Lower leg skin (tissue), 4 donors: ENCODE results near the gene ADSS1. TPM values are rescaled to one million over a fixed set of nuclear protein-coding genes. Genes with fewer than 3 reads are reported as not detected.

ENCODE experiments used
- DNase-seq, 2 donors: peaks; one replicate each; pipeline ENCODE4 v3.0.0-alpha.2; 2019; ENCODE audit warnings: low spot score in 2 of 2
- H3K4me3 ChIP-seq: fragments of 200-600 bp; sonication (generic); 2 replicates; pipeline ENCODE4 v1.5.1; 2017; ENCODE audit warnings: mild to moderate bottlenecking, low read depth; ENCODE audit not compliant: poor library complexity, severe bottlenecking
- POLR2A ChIP-seq, 2 donors: fragments of 450-650 bp; IDR thresholded peaks; one replicate each; pipeline ENCODE4 v1.6.1; 2016 to 2017; ENCODE audit warnings: antibody characterized with exemption in 2 of 2, mild to moderate bottlenecking in 1 of 2, moderate library complexity in 1 of 2
- WGBS, 2 donors: methylation state at CpG; one replicate each; pipeline ENCODE4 v1.1.5; 2018; 5-methylcytosine and 5-hydroxymethylcytosine counted together
- intact Hi-C: fragments of 100-400 bp; cut with DNase I; formaldehyde crosslinking; loops from one replicate; pipeline ENCODE4 v1.15.0; 2023; ENCODE audit warnings: low total_unique reads
- total RNA-seq, 4 donors: library from RNA; depleted of rRNA; stranded (reverse); fragments of >200 nt; gene quantifications; one replicate each; pipeline ENCODE4 v1.1.0, GENCODE V29; 2016
- TF ChIP-seq, protein P1 (sequence below), 3 donors: fragments of 450-650 bp; IDR thresholded peaks; one replicate each; pipeline ENCODE4 v1.5.1; 2016; ENCODE audit warnings: antibody characterized with exemption in 3 of 3, mild to moderate bottlenecking in 3 of 3, moderate library complexity in 2 of 3

ADSS1 gene
- total RNA-seq, 4 donors from 2014 or later: 5.5 to 8.7 (median 7.2) TPM

DNA sequence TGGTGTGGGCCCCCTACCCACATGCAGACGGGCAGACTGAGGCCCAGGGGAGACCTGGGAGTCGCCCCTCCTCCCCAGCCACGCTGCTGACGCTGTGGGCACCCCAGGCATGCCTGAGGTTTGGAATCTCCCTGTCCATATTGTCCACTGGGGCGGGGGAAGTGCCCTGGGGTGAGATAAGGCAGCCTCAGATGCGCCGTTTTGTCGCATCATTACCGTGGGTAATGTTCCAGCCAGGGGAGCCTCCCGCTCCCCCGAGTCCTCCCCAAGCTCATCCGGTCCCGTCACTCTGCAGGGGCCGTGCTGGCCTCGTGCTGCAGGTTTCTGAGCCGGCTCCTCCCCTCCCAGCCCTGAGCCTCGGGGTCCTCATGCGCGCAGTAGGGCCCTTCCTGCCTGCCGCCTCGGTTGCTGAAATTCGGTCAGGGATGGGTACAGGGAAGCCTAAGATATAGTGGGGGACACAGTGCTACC is 23.2 kb upstream of the ADSS1 start:
- TF ChIP-seq, protein P1, sequence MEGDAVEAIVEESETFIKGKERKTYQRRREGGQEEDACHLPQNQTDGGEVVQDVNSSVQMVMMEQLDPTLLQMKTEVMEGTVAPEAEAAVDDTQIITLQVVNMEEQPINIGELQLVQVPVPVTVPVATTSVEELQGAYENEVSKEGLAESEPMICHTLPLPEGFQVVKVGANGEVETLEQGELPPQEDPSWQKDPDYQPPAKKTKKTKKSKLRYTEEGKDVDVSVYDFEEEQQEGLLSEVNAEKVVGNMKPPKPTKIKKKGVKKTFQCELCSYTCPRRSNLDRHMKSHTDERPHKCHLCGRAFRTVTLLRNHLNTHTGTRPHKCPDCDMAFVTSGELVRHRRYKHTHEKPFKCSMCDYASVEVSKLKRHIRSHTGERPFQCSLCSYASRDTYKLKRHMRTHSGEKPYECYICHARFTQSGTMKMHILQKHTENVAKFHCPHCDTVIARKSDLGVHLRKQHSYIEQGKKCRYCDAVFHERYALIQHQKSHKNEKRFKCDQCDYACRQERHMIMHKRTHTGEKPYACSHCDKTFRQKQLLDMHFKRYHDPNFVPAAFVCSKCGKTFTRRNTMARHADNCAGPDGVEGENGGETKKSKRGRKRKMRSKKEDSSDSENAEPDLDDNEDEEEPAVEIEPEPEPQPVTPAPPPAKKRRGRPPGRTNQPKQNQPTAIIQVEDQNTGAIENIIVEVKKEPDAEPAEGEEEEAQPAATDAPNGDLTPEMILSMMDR (IDR thresholded peaks at IDR 0.05): no peak
- TF ChIP-seq POLR2A (IDR thresholded peaks at IDR 0.05): no peak
- intact Hi-C loops: no loop called here
- H3K4me3 ChIP-seq: no peak overlapping the region
- 74 to 76% methylated on average over 20 to 22 of the region's 22 CpGs for WGBS, 2 donors
- DNase-seq: no peak

DNA sequence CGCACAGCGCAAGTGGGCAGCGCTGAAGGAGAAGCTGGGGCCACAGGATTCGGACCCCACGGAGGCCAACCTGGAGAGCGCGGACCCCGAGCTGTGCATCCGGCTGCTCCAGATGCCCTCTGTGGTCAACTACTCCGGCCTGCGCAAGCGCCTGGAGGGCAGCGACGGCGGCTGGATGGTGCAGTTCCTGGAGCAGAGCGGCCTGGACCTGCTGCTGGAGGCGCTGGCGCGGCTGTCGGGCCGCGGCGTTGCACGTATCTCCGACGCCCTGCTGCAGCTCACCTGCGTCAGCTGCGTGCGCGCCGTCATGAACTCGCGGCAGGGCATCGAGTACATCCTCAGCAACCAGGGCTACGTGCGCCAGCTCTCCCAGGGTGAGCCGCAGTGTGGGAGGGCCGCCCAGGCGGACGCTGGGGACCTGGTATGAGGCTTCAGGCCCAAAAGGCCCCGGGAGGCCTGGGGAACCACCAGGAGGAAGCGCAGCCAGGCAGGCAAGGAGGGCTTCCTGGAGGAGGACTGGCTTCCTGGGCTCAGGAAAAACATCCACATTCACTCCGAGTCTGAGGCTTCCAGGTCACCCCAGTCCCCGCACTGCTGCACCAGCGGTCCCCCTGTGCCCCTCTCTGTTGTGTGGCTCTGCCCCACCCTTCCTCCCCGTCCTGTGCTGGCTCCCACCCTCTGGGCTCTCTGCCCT is 22.5 kb upstream of the ADSS1 start:
- 92 to 95% methylated on average over 42 to 43 of the region's 46 CpGs for WGBS, 2 donors
- no peak overlapping the region for H3K4me3 ChIP-seq
- no peak for TF ChIP-seq POLR2A (IDR thresholded peaks at IDR 0.05)
- TF ChIP-seq, protein P1 (IDR thresholded peaks at IDR 0.05): no peak
- intact Hi-C loops: no loop called here
- DNase-seq: no peak

DNA sequence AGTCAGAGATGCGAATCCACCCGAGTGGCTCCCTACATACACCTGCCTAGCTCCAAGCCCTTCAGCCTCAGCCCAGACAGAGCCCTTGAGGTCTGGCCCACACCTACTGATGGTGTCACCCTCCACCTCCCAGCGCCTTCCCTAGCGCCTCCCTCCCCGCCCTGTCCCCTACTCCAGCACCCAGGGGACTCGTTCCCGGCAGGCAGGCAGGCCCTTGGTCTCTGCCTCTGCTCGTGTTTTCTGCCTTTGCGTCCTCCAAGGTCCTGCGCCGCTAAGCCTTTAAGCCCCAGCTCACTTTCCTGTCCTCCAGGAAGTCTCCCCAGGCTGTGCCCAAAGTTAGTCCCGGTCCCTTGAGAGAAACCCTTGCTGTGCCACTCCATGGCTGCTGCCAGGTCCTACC is 21.9 kb upstream of the ADSS1 start:
- H3K4me3 ChIP-seq: no peak overlapping the region
- intact Hi-C loops: no loop called here
- 75 to 76% methylated on average over 12 of the region's 12 CpGs for WGBS, 2 donors
- TF ChIP-seq, protein P1 (IDR thresholded peaks at IDR 0.05): no peak
- TF ChIP-seq POLR2A (IDR thresholded peaks at IDR 0.05): no peak
- DNase-seq: no peak

DNA sequence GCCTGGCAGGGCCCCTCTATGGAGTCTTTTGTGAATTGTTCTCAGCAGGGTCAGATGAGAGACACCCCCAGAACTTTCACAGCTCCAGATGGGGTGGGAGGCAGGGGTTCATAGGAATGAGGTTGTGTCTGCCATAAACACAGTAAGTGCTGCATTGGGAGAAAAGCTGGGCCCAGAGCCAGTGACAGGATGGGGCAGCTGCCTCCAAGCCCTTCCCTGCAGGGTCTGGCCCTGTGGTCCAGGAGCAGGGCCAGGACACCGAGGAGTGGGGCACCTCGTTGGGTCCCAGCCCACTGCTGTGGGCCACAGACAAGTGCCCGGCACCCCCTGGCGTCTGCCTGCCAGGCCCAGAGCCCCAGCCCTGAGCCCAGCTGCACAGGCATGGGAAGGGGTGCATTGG is 21.4 kb upstream of the ADSS1 start:
- TF ChIP-seq, protein P1 (IDR thresholded peaks at IDR 0.05): no peak
- TF ChIP-seq POLR2A (IDR thresholded peaks at IDR 0.05): no peak
- WGBS, 2 donors: 69 to 77% methylated on average over 4 of the region's 4 CpGs
- no peak for DNase-seq
- intact Hi-C loops: no loop called here
- H3K4me3 ChIP-seq: no peak overlapping the region

DNA sequence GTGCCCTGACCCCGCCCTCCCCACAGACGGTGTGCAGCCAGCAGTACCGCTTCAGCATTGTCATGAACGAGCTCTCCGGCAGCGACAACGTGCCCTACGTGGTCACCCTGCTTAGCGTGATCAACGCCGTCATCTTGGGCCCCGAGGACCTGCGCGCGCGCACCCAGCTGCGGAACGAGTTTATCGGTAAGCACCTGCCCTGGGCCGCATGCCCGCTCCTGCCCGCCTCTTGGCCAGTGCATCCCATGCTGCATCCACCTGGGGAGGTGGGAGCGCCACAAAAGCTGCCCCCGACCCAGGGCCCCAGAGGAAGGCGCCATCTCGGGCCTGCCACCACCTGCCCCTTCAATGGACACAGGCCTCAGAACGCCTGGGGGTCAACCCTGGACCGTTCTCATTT is 20.8 kb upstream of the ADSS1 start:
- intact Hi-C loops: no loop called here
- H3K4me3 ChIP-seq: no peak overlapping the region
- DNase-seq: no peak
- no peak for TF ChIP-seq POLR2A (IDR thresholded peaks at IDR 0.05)
- TF ChIP-seq, protein P1 (IDR thresholded peaks at IDR 0.05): no peak
- 89 to 98% methylated on average over 12 to 21 of the region's 28 CpGs for WGBS, 2 donors

DNA sequence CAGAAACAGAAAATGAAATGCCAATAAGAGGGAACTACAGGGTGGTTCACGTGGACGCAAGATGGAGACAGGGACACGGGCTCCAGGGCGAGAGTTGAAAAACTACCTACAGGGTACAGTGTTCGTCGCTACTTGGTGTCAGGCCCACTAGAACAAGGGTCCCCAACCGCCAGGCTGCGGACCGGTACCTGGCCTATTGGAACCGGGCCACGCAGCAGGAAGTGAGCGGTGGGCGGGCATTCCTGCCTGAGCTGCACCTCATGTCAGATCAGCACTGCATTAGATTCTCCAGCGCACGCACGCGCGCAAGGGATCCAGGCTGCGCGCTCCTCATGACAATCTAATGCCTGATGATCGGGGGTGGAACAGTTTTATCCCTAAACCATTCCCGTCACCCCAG is 19.8 kb upstream of the ADSS1 start:
- intact Hi-C loops: no loop called here
- DNase-seq: no peak
- H3K4me3 ChIP-seq: no peak overlapping the region
- WGBS, 2 donors: 92 to 97% methylated on average over 22 of the region's 22 CpGs
- no peak for TF ChIP-seq POLR2A (IDR thresholded peaks at IDR 0.05)
- TF ChIP-seq, protein P1 (IDR thresholded peaks at IDR 0.05): no peak
